Activated CD4-positive, CD25-positive, alpha-beta regulatory T cell (primary cell): ENCODE results near the gene CAPN1.
"Not testable (repeated sequence)": the region's sequence is repeated elsewhere in the genome, so short reads cannot be mapped to it uniquely, and the experiment has no call there.

Source experiments
- DNase-seq, 4 experiments: peaks; one replicate each; lab custom pipeline; 2025; lab: John Stamatoyannopoulos, UW

The CAPN1 gene

GRCh38 chr11:65181569-65182257 lies at the start of gene CAPN1:
Gene CAPN1, plus strand, starts transcription at chr11:65181928. Its CDS starts 774 bp downstream, at chr11:65182702.
- DNase-seq, result peak; percentile 46 to 66 (median 56)

GRCh38 chr11:65132238-65132987 lies 49.3 kb upstream of the CAPN1 start:
- no peak for DNase-seq

GRCh38 chr11:65132988-65133700 lies 48.6 kb upstream of the CAPN1 start:
- DNase-seq, result peak in 1 of 4 experiments; percentile 18

GRCh38 chr11:65133724-65134123 lies 48.0 kb upstream of the CAPN1 start:
- DNase-seq, result no peak

- peak; percentile 83 to 88 (median 85) for DNase-seq
Measured at GRCh38 chr11:65134240-65134951, 47.3 kb upstream of the CAPN1 start, which contains the start of gene SYVN1. Gene SYVN1, minus strand, starts transcription at chr11:65134519. Its CDS starts 918 bp downstream, at chr11:65133601.

- peak; percentile 66 to 71 (median 70) for DNase-seq
Measured at GRCh38 chr11:65134952-65135632, 46.6 kb upstream of the CAPN1 start.

- no peak for DNase-seq
Measured at GRCh38 chr11:65135633-65136145, 46.0 kb upstream of the CAPN1 start.

GRCh38 chr11:65136515-65137096 lies 45.1 kb upstream of the CAPN1 start:
- DNase-seq, result no peak

GRCh38 chr11:65141896-65142494 lies 39.7 kb upstream of the CAPN1 start:
- DNase-seq, result no peak

- no peak for DNase-seq
Measured at GRCh38 chr11:65147352-65148075, 34.2 kb upstream of the CAPN1 start.

- no peak for DNase-seq
Measured at GRCh38 chr11:65148657-65149056, 33.1 kb upstream of the CAPN1 start.

- DNase-seq, result not testable (repeated sequence)
Measured at GRCh38 chr11:65150131-65150508, 31.6 kb upstream of the CAPN1 start.

GRCh38 chr11:65150509-65151299 lies 31.0 kb upstream of the CAPN1 start:
- DNase-seq, result no peak

- DNase-seq, result no peak
Measured at GRCh38 chr11:65151331-65151899, 30.3 kb upstream of the CAPN1 start.

GRCh38 chr11:65152122-65152521 lies 29.6 kb upstream of the CAPN1 start:
- DNase-seq, result no peak

GRCh38 chr11:65156256-65156655 lies 25.5 kb upstream of the CAPN1 start:
- no peak for DNase-seq

GRCh38 chr11:65156926-65157325 lies 24.8 kb upstream of the CAPN1 start:
- no peak for DNase-seq

GRCh38 chr11:65157336-65157735 lies 24.4 kb upstream of the CAPN1 start:
- DNase-seq, result no peak
